Bladder microvascular endothelial cell (primary cell): ENCODE results near the gene PES1. TPM values are rescaled to one million over a fixed set of nuclear protein-coding genes. Genes with fewer than 3 reads are reported as not detected.

Source experiments
- total RNA-seq: library from RNA; depleted of rRNA; stranded (reverse); fragments of >200 nt; gene quantifications from 2 replicates; pipeline ENCODE4 v1.2.3, GENCODE V29; 2014

PES1 gene
- 58.1 and 94.7 TPM in 2 replicates for total RNA-seq

DNA sequence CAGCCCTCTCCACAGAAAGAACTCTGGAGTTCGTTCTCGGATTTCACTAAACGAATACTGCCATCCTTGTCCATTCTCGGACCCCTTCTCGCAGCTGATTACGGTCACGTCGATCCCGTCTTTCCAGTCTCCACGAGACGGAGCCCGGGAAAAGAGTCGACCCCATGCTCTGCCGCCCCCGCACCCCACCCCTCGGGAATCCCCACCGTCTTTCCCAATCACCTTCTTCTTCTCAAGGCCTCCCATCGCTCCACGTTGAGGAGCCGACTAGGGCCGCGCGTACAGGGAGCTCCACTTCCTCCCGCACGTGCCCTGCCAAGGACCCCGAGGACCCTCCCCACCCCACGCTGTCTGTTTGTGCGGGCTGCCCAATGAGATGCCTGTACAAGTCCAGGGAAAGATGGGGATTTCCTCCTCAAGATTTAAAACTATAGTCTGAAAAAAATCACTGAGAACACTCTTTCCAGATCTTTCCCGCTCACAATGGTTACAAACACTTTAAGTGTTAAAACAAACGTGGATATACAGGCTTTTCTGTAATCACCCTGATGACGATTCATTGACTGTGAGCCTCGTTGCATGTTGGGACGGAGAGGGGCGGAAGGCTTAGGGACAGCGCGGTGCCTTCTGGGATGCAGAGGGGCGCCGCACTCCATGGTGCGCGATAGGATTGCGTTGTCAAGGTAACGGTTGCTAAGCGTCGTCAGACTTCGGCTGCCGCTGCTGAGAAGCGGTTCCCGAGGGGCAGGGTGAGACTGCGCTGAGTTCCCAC is at the start of gene PES1:
TSS of gene PES1 (minus strand) at position 323 of the 772 bp plus-strand sequence. CDS start at position 246, 77 bp downstream.

DNA sequence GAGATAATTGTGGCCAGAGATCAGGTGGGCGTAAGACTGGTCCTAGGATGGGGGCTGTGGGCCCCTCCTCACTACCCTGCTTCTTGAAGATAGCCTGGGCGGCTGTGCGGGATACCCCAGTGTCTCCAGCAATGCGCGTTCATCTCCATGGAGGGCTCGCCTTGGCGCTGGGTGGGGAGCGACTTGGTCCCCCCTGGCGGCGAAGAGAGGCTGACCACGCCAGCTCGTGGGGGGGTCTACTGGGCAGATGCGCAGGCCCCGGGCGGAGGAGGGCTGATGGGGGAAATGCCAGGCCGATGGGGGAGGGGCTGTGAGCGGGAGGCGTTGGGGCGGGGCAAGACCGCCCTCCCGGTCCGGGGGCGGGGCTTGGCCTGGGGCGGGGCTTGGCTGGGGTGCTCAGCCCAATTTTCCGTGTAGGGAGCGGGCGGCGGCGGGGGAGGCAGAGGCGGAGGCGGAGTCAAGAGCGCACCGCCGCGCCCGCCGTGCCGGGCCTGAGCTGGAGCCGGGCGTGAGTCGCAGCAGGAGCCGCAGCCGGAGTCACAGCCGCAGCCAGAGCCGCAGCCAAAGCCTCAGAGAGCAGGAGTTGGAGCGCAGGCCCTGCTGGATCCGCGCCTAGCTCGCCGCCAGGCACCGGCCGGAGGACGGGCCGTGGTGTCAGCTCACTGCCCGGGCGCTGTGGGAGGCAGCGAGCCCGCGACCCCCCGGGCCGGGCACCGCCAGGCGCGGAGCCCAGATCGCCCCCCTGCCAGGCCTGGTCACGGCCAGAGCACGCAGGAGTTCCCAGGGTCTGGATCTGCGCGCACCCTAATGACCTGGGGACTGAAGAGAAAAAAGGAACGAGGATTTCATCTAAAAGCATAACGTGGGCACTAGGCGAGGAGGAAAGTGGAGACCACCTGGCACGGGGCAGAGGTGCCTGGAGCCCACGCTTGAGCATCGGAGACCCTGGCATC is 43.8 kb upstream of the PES1 start, which contains the start of gene SLC35E4:
TSS of gene SLC35E4 (plus strand) at position 509 of the 953 bp plus-strand sequence. CDS start 670 bp downstream, outside the sequence.

DNA sequence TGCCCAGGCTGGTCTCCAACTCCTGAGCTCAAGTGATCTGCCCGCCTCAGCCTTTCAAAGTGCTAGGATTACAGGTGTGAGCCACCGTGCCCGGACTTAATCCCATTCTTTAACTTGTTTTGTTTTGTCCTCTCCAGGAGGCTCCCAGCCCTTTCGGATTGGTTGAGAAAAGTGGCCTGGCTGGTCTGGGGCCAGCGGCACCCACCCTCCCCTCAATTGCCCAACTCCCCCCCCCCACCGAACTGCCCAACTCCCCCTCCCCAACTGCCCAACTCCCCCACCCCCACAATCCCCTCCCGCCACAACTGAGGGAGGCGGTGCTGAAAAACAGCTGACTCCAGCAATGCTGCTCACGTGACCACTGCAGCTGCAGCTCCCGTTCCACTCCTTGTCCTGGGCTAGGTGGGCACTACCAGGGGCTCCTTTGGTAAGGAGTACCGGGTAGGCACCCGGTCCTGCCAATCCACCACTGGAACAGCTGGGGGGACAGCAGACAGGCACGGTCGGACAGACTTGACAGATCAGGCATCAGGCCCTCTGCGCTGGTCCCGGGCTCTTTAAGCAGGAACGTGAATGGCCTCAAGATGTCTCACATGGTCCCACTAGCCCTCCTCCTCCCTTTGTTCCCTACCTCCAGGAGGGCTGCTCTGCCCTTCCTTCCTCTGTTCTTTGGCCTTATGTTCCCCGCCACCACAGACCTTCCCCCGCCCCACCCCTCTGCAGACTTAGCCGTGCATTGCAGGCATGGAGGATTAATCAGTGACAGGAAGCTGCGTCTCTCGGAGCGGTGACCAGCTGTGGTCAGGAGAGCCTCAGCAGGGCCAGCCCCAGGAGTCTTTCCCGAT is 15.0 kb upstream of the PES1 start, which contains the start of gene TCN2:
TSS of gene TCN2 (plus strand) at position 720 of the 845 bp plus-strand sequence. CDS start 158 bp downstream, outside the sequence.

DNA sequence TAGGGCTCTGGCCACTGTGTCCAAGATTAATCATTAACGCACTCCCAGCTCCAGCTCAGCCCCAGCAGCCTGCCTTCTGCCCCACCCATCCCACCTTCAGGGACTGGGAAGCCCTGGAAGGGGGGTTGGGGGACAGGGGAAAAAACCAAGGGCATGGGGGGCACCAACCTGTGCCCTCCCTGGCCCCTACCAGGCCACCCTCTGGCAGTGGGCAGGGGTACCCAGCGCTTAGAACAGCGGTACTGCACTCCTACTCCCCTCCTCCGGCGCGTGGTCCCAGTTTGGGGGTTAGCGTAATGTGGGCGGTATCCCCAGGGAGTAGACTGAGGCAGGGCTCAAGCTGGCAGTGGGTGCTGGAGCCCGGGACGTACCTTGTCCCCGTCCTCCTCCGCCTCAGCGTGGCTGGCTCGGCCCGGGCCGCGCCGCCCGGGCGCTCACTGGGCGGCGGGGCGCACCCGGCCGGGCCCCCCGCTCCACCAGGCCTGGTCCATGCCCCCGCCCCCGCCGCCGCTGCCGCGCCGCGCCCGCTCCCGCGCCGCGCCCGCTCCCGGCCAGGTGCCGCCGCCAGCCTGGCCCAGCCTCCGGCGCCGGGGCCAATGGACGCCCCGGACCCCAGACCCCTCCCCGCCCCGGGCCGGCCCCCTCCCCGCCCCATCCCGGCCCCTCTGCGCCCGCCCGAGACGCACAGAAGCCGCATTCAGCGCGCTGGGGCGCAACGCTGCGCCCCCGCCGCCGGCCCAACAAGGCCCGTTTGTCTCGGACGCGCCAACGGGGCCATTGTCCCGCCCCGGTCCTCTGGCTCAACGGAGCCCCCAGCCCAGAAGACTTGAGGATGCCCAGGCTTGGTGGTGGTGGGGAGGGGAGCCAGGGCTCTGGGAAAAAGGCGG is 17.4 kb downstream of the PES1 start, which contains the start of gene GAL3ST1:
TSS of gene GAL3ST1 (minus strand) at position 571 of the 887 bp plus-strand sequence. CDS start 17,273 bp downstream, outside the sequence.

DNA sequence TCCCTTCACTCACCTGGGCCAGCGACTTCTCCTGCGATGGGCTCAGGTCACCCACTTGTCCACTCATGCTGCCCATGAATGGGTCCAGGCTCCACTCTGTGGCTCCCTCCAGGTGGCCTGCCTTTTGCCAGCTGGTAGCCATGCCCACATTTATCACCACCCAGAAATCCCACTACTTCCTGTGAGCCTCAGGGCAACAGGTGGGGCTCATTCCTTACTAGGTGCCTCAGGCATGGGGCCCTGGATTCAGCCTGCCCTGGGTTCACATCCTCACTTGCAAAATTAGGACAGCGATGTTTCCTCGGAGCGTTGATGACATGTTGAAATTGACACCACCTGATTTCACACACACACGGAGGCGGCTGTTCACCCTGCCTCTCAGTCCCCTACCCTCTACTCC is 45.1 kb downstream of the PES1 start, which contains the start of gene SEC14L6:
TSS of gene SEC14L6 (minus strand) at position 126 of the 400 bp plus-strand sequence. CDS start at position 67, 59 bp downstream.

Other genes starting within 250 kb of the PES1 start
- 16.8 and 33.2 TPM in 2 replicates for gene SF3A1, start 235.0 kb downstream of the PES1 start, total RNA-seq
- 0.81 and 1.1 TPM in 2 replicates for gene CCDC157, start 234.9 kb downstream of the PES1 start, total RNA-seq
- gene RNF215, start 204.5 kb downstream of the PES1 start, total RNA-seq: 13.8 and 22.3 TPM in 2 replicates
- 6.2 and 9.6 TPM in 2 replicates for gene SEC14L2, start 194.9 kb downstream of the PES1 start, total RNA-seq
- 24.1 and 35.5 TPM in 2 replicates for gene MTFP1, start 166.1 kb downstream of the PES1 start, total RNA-seq
- not detected in 2 replicates for gene SEC14L3, start 119.9 kb downstream of the PES1 start, total RNA-seq
- gene SEC14L4, start 86.2 kb downstream of the PES1 start, total RNA-seq: 0.06 TPM in 1 of 2 replicates, not detected in the other
- 0.13 TPM in 1 of 2 replicates, not detected in the other for gene SEC14L6, start 45.2 kb downstream of the PES1 start, total RNA-seq
- gene GAL3ST1, start 17.2 kb downstream of the PES1 start, total RNA-seq: not detected in 2 replicates
- gene TCN2, start 15.3 kb upstream of the PES1 start, total RNA-seq: 25.6 and 65.6 TPM in 2 replicates
- gene SLC35E4, start 43.9 kb upstream of the PES1 start, total RNA-seq: 13.1 and 21.0 TPM in 2 replicates
- 8.4 and 15.5 TPM in 2 replicates for gene DUSP18, start 76.0 kb upstream of the PES1 start, total RNA-seq
- 3.9 and 22.5 TPM in 2 replicates for gene OSBP2, start 103.0 kb upstream of the PES1 start, total RNA-seq